Activated naive CD8-positive, alpha-beta T cell treated with anti-CD3 and anti-CD28 coated beads, Interleukin-2, amount 50 U/mL, for 24 hours (primary cell): ENCODE data around the gene FIG4.
A peak's percentile ranks its signal among the peaks of the same experiment; 100 is the strongest.

Experiments
- ATAC-seq: fragments of 150-1000 bp; cut with Tn5 transposase; one replicate; pipeline ENCODE4 v1.10.0; 2021
- DNase-seq: peaks from one replicate; pipeline ENCODE4 v3.0.0; 2021
- H3K27ac Mint-ChIP-seq: one replicate; pipeline ENCODE4 v1.8.0; 2021; ENCODE audit warnings: mild to moderate bottlenecking, mixed read lengths
- H3K27me3 Mint-ChIP-seq: one replicate; pipeline ENCODE4 v1.8.0; 2021; ENCODE audit warnings: mixed read lengths
- H3K36me3 Mint-ChIP-seq: one replicate; pipeline ENCODE4 v1.8.0; 2021; ENCODE audit warnings: low read depth, mixed read lengths
- H3K4me1 Mint-ChIP-seq: one replicate; pipeline ENCODE4 v1.8.0; 2021; ENCODE audit warnings: mixed read lengths
- H3K4me3 Mint-ChIP-seq: one replicate; pipeline ENCODE4 v1.8.0; 2021; ENCODE audit warnings: mild to moderate bottlenecking, moderate library complexity, mixed read lengths
- H3K9me3 Mint-ChIP-seq: one replicate; pipeline ENCODE4 v1.8.0; 2021; ENCODE audit warnings: mixed read lengths

The FIG4 gene

DNA sequence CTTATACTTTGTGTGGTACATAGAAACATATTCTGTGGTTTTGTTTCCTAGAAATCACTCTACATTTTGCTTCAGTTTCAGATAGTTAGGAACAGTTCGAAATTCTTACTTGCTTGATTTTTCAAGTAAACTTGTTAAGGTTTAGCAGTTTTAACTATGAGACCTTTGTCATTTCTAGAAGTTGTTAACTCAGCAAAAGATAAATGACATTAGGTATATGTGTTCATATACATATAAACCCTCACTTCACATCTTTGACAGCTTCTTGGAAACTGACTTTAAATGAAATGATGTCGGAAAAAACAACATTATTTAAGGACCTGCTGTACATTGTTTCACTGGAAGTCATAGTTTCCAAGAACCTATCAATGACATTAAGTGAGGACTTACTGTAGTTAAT is 96.2 kb downstream of the FIG4 start:
- no peak overlapping the region for H3K4me3 Mint-ChIP-seq
- no peaks in the 10 kb centered on the region for H3K9me3 Mint-ChIP-seq
- no peaks in the 10 kb centered on the region for H3K27me3 Mint-ChIP-seq
- H3K36me3 Mint-ChIP-seq, result peaks cover 17% of the 10 kb centered on the region
- DNase-seq (no peak), ATAC-seq (no peak)
- no peaks in the 10 kb centered on the region for H3K4me1 Mint-ChIP-seq
- H3K27ac Mint-ChIP-seq, result no peak overlapping the region

DNA sequence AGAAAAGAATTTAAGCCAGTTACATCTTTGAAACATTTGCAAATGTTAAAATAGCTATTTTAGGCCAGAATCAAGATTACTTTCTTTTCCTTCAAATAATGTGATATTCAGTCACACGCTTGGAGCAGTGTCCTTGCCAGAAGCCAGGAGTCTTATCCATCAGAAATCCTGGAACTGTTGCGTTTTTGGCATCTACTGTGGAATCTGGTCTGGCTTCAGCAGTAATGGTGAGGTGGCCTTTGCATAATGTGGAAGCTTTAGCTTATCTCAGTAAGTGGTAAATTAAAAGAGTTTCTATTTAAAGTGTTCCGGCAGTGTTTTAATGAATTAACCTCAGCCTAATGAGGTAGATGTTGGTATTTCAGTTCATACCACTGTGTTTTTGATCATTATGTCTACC is 97.6 kb downstream of the FIG4 start:
- no peak overlapping the region for H3K27ac Mint-ChIP-seq
- no peaks in the 10 kb centered on the region for H3K4me1 Mint-ChIP-seq
- no peaks in the 10 kb centered on the region for H3K27me3 Mint-ChIP-seq
- ATAC-seq, result no peak
- no peak overlapping the region for H3K4me3 Mint-ChIP-seq
- no peak for DNase-seq
- H3K9me3 Mint-ChIP-seq, result no peaks in the 10 kb centered on the region
- peaks cover 19% of the 10 kb centered on the region for H3K36me3 Mint-ChIP-seq

DNA sequence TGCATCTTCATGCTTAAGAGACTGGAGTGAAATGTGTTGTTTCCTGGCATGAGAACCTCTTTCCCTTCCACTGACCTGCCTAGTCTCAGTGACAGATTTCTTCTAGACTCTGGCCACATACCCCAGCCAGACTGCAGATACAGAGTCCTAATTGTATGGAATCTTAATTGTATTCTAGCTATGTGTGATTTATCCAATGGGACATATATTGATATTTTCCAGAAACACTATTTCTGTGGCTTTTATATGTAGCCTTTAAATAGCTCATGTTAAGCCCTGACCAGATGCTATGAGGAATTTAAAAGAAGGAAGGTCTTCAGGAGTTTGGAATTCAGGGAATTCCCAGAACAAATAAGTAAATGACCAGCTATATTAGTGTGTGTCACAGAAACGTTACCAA is 99.0 kb downstream of the FIG4 start:
- H3K4me1 Mint-ChIP-seq, result no peaks in the 10 kb centered on the region
- H3K36me3 Mint-ChIP-seq, result peaks cover 19% of the 10 kb centered on the region
- H3K27me3 Mint-ChIP-seq, result no peaks in the 10 kb centered on the region
- H3K9me3 Mint-ChIP-seq, result no peaks in the 10 kb centered on the region
- no peak overlapping the region for H3K27ac Mint-ChIP-seq
- DNase-seq (no peak), ATAC-seq (no peak)
- H3K4me3 Mint-ChIP-seq, result no peak overlapping the region

DNA sequence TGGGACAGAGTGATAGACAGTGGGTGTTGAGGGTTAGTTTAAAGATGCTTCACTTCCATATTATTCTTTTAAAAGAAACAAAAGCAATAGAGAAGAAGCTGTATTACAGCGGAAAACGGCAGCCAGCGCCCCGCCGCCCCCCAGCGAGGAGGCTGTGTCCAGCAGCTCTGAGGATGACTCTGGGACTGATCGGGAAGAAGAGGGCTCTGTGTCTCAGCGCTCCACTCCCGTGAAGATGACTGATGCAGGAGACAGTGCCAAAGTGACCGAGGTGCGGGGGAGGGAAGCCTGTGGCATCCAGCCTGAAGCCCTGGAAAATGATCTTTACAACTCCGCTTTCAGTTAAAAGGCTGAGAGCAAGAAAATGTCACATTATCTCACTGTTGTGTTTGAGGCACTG is 100.2 kb downstream of the FIG4 start:
- Mint-ChIP-seq H3K9me3 (no peaks in the 10 kb centered on the region), H3K27ac (no peak overlapping the region), H3K4me3 (no peak overlapping the region), H3K4me1 (peaks cover 3% of the 10 kb centered on the region), H3K36me3 (peaks cover 15% of the 10 kb centered on the region), H3K27me3 (no peaks in the 10 kb centered on the region)
- DNase-seq, result no peak
- no peak for ATAC-seq

DNA sequence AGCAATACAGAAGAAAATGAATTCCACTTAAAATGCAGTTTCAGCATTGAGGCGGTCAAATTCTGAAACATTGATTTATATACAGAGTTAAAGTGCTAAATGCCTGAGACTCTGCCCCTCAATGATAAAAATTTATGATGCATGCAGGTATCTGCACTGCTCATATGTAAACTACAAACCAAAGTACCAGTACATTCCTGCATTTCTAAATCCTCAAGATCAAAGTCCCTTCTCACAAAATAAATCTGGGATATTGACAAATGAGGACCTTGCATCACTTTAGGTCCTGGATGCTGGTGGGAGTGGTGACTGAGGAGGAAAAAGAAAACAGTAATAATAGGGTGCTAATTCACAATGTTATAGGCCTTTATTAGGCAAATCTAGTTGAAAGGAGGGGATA is 101.9 kb downstream of the FIG4 start:
- Mint-ChIP-seq H3K9me3 (no peaks in the 10 kb centered on the region), H3K27ac (no peak overlapping the region), H3K4me3 (no peak overlapping the region), H3K27me3 (no peaks in the 10 kb centered on the region), H3K4me1 (peaks cover 4% of the 10 kb centered on the region), H3K36me3 (peaks cover 10% of the 10 kb centered on the region)
- DNase-seq, result no peak
- no peak for ATAC-seq

DNA sequence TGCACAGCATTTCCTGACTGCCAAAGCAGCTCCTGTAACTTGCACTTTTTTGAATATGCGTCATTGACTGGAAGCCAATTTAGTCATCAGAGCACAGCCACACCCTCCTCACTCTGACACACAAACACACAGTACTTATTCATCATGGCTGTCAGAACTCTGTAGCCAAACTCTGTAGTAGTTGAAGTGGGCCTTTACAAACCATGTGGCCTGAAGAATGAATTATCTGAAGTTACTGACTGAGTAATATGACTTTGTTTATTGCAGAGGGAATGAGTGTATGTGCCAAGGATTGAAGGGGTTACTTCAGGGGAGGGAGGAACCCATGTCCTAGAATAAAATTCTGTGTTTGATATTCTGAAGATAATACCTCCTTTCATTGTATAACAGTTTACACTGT is 102.7 kb downstream of the FIG4 start:
- DNase-seq (no peak), ATAC-seq (peak; percentile 79)
- Mint-ChIP-seq H3K9me3 (no peaks in the 10 kb centered on the region), H3K36me3 (peaks cover 8% of the 10 kb centered on the region), H3K4me1 (peaks cover 4% of the 10 kb centered on the region), H3K27me3 (no peaks in the 10 kb centered on the region), H3K4me3 (no peak overlapping the region), H3K27ac (no peak overlapping the region)

DNA sequence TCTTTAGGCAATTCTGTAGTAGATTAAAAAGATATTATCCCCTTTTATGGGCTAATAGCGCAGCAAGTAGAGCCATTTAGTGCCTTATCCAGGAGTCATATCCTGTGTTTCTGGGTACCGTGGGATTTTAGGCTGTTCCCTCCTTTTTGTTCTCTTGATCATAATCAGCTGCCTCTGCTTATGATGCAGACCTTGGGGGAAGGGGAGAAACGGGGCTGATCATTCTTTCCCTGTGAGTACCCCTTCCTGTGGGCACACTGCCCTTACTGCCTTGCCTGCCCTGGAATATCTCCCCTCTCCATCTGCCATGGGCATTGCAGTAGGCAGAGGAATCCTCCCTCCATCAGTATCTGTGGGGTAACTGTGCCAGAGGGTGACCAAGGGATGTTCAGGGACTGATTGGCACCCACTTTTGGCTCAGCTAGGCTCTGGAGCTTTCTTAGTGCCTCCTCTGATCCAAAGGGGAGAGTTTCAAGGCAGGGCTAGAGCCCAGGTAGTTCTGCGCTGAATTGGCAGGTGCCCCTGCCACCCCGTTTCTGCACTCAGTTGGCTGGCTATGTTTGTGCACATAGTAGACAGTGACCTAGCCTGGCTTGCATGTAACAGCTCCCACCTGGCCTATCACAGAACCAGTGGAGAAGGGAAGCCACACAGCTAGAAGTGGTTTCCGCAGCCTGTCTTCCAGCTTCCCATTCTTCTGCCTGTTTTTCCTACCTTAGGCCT is 103.3 kb downstream of the FIG4 start:
- Mint-ChIP-seq H3K4me3 (no peak overlapping the region), H3K36me3 (peaks cover 8% of the 10 kb centered on the region), H3K27ac (no peak overlapping the region), H3K9me3 (no peaks in the 10 kb centered on the region), H3K4me1 (peaks cover 4% of the 10 kb centered on the region), H3K27me3 (no peaks in the 10 kb centered on the region)
- no peak for DNase-seq
- ATAC-seq, result no peak

DNA sequence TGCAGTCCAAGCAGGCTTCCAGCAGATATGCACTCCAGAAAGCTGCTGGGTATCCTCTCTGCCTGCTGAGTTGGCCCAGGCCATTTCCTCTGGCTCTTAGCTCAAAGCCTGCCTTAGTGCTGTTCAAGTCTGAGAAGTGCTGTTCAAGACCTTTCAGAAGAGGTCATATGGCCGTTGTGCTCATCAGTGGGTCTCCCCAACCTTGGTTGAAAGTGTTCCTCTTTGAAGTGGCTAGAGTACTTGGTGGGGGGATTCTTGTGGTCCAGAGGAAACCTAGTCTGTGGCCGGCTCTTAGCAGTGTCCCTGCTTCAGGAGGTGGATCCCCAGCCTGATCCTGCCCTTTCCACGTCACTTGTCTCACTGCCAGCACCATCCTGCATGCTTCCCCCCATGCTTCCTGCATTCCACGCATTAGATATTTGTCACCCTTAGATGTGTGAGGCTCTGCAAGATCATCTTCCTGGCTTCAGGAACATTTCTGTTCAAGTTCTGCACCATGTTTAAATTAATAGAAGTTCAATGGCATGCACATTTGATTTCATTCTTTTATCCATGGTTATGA is 105.0 kb downstream of the FIG4 start:
- no peak overlapping the region for H3K27ac Mint-ChIP-seq
- no peak for DNase-seq
- no peak for ATAC-seq

DNA sequence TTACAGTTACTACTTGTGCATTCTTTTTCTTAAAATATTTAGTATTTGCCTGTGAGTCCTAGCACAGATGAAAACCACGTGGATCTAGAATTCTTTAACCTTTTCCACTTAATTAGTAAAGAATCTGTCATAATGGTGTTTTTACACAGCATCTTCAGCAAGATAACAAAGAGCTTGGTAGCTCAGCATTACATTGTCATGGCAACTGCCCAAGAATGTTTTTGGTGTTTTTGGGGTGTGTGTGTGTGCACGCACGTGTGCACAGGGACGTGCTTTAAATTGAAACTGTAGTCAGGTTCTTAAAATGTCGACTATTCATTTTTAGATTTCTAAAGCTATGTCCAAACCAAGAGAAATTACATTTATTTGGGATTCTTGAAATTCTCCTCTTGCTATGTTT is 108.0 kb downstream of the FIG4 start:
- Mint-ChIP-seq H3K4me1 (peaks cover 10% of the 10 kb centered on the region), H3K27ac (no peak overlapping the region), H3K9me3 (no peaks in the 10 kb centered on the region), H3K27me3 (no peaks in the 10 kb centered on the region), H3K4me3 (no peak overlapping the region), H3K36me3 (peaks cover 7% of the 10 kb centered on the region)
- DNase-seq, result no peak
- ATAC-seq, result no peak

More for the DNA sequence above, 105.0 kb downstream of the FIG4 start:
- Mint-ChIP-seq H3K36me3 (peaks cover 8% of the 10 kb centered on the region), H3K27me3 (no peaks in the 10 kb centered on the region), H3K4me1 (peaks cover 4% of the 10 kb centered on the region), H3K9me3 (no peaks in the 10 kb centered on the region), H3K4me3 (no peak overlapping the region)

DNA sequence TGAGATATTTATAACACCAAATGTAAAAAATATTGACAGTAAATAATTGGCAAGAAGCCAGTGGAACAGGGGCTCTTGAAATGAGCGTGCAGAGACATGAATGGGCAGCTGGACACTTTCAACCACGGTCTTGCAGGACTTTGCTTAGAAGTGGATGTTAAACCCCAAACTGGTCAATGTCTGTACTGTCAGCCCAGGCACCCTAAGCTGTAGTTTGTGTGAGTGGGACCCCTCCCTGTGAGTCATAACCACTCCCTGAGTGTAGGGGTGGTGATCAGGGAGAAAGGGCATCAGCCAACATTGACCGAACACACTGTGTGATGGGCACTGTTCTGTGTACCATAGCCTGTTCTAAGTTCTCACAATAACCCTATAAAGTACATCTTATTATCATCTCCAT is 108.6 kb downstream of the FIG4 start:
- Mint-ChIP-seq H3K9me3 (no peaks in the 10 kb centered on the region), H3K36me3 (peaks cover 7% of the 10 kb centered on the region), H3K4me1 (peaks cover 12% of the 10 kb centered on the region), H3K27ac (no peak overlapping the region), H3K27me3 (no peaks in the 10 kb centered on the region), H3K4me3 (no peak overlapping the region)
- DNase-seq (no peak), ATAC-seq (no peak)

DNA sequence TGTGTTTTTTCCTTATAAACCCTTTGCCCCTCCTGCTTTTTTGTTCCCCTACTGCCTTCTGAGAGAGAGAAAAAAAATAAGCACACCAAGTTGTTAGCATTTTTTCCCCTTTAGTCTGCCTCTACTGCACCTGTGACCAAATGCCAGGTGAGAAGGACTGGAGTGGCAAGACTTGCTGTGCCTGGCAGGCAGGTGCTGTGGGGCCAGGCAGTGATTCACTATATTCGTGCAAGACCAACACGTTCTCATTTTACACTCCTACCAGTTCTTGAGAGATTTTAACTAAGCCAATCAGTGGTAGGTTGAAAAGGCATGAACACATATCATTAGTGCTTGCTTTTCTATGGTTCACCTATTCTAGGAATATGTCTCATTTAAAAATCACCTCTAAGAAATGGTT is 109.7 kb downstream of the FIG4 start:
- no peak for ATAC-seq
- no peaks in the 10 kb centered on the region for H3K27me3 Mint-ChIP-seq

DNA sequence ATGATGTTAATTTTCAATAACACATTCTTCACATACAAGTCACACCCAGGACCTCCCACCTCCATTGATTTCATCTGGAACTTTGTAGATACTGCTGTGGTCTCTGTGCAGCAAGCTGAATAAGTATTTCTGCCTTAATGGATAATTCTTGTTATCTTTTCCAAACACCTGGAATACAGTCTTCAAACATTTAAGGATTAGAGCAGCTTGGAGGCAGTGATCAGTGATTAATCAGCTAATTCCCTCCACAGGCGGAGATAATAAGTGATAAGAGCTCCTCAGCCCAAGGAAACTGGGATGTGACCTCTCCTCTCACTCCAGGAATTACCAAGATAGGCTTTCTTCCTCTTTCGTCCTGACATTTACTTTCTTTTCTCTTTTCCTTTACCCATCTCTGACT is 110.7 kb downstream of the FIG4 start:
- peaks cover 8% of the 10 kb centered on the region for H3K4me1 Mint-ChIP-seq
- no peak overlapping the region for H3K27ac Mint-ChIP-seq
- ATAC-seq (no peak), DNase-seq (no peak)
- peaks cover 8% of the 10 kb centered on the region for H3K36me3 Mint-ChIP-seq
- no peaks in the 10 kb centered on the region for H3K27me3 Mint-ChIP-seq
- no peaks in the 10 kb centered on the region for H3K9me3 Mint-ChIP-seq
- no peak overlapping the region for H3K4me3 Mint-ChIP-seq

More for the DNA sequence above, 109.7 kb downstream of the FIG4 start:
- no peak overlapping the region for H3K27ac Mint-ChIP-seq
- no peak overlapping the region for H3K4me3 Mint-ChIP-seq
- peaks cover 9% of the 10 kb centered on the region for H3K36me3 Mint-ChIP-seq
- no peak for DNase-seq
- H3K4me1 Mint-ChIP-seq, result peaks cover 12% of the 10 kb centered on the region
- no peaks in the 10 kb centered on the region for H3K9me3 Mint-ChIP-seq

DNA sequence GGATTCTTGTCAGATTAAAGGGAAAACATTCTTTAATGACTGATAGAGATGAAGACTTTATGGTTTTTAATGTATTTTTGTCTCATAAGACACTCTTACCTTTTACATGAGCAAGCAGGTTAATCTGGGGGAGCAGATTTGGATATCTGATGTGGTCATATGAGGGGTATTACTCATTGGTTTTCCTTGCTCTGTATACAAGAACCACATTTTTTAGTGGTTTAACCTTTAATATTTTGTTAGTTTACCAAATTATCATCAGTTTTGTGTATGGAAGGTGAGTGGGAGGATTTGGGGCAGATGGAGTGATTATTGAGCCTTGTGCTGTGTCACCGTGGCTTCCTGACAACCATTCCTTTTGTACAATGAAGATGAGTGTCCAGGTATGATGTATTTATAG is 112.9 kb downstream of the FIG4 start:
- Mint-ChIP-seq H3K4me3 (no peak overlapping the region), H3K27me3 (no peaks in the 10 kb centered on the region), H3K9me3 (no peaks in the 10 kb centered on the region), H3K36me3 (peaks cover 18% of the 10 kb centered on the region), H3K4me1 (peaks cover 8% of the 10 kb centered on the region), H3K27ac (no peak overlapping the region)
- no peak for DNase-seq
- ATAC-seq, result peak; percentile 71

DNA sequence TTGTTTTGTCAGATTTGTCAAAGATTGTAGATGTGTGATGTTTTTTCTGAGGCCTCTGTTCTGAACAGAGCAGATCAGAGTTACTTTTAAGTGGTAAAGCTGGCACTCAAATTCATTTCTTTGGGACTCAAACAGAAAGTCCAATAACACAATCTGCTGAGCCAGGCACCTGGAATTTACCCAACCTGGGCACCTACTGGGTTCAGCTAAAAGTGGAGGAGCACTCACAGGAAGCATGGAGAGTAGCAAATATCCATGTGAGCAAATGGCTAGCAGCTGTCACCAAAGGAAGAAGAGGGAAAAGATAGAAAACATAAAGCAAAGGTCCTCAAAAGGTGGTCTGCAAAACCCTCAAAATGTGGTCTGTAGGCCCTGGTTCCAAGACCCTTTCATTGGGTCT is 116.8 kb downstream of the FIG4 start:
- no peaks in the 10 kb centered on the region for H3K9me3 Mint-ChIP-seq
- peaks cover 17% of the 10 kb centered on the region for H3K36me3 Mint-ChIP-seq
- H3K4me1 Mint-ChIP-seq, result peaks cover 8% of the 10 kb centered on the region
- no peaks in the 10 kb centered on the region for H3K27me3 Mint-ChIP-seq
- DNase-seq (no peak), ATAC-seq (no peak)
- no peak overlapping the region for H3K27ac Mint-ChIP-seq
- no peak overlapping the region for H3K4me3 Mint-ChIP-seq

DNA sequence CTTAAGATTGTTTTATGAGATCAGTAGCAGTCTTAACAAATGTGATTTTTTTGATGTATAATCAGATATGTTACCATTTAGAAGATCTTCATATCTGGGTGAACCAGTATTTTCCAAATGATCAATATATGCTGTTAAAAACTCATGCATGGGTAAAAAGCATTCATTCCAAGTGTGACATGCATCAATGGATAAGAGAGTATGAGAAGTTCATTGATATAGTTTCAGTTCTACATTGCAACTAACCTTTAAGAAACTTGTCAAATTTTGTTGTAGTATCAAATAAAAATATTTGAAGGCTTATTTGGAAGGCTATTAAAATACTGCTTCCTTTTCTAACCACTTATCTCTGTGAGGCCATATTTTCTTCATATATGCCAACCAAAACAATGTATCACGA is 117.7 kb downstream of the FIG4 start:
- no peaks in the 10 kb centered on the region for H3K27me3 Mint-ChIP-seq

DNA sequence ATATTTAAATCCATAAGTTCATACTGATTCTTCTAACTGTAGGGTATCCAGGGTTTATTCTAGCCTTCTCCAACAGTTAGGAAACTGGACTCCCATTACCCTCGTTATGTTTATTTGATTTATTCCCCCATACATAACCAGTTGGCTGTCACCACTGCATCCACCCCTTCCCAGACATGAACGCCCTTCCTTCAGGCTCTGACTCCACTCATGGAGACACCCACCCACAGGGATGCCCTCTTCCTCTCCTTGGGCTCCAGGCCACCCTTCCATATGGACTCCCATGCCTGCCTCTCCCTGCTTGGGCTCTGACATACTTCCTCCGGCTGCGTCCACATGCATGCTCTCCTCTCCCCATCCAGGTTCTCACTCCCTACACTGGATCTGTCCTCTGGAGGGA is 124.0 kb downstream of the FIG4 start:
- no peak for ATAC-seq
- H3K27ac Mint-ChIP-seq, result no peak overlapping the region
- DNase-seq, result no peak
- no peaks in the 10 kb centered on the region for H3K4me1 Mint-ChIP-seq
- peaks cover 3% of the 10 kb centered on the region for H3K36me3 Mint-ChIP-seq
- H3K27me3 Mint-ChIP-seq, result no peaks in the 10 kb centered on the region
- H3K4me3 Mint-ChIP-seq, result no peak overlapping the region
- H3K9me3 Mint-ChIP-seq, result no peaks in the 10 kb centered on the region

More for the DNA sequence above, 117.7 kb downstream of the FIG4 start:
- H3K4me1 Mint-ChIP-seq, result peaks cover 5% of the 10 kb centered on the region
- DNase-seq, result no peak
- no peak overlapping the region for H3K27ac Mint-ChIP-seq
- no peak for ATAC-seq
- no peaks in the 10 kb centered on the region for H3K9me3 Mint-ChIP-seq
- peaks cover 17% of the 10 kb centered on the region for H3K36me3 Mint-ChIP-seq
- H3K4me3 Mint-ChIP-seq, result no peak overlapping the region
